ENCODE measurements around the gene USP31. TPM values are rescaled to one million over a fixed set of nuclear protein-coding genes. Genes with fewer than 3 reads are reported as not detected.

The USP31 gene
- total RNA-seq, 1 experiment from 2014 or later, result 16.1 TPM

DNA sequence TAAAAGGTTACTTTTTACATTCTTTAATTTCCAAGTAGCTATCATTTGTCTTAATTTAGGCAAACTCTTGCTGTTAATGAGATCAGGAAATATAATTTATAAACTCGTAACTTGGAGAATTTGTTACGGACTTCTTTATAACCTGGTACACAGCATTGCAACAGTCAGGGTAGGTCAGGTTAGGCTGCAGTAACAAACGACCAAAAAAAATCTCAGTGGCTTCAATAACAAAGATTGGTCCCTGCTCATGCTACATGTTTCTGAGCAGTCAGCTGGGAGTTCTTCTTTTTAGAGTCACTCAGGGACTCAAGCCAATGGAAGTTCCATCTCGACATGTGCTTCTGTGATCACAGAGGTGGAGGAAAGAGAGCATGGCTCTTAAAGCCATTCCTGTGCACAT is 110.1 kb downstream of the USP31 start:
- H3K56ac ChIP-seq (ENCODE audit: insufficient read length, low read depth, low read length), result no peak overlapping the region
- H3K4me1 ChIP-seq (ENCODE audit: insufficient read depth, low read length), result no peaks in the 10 kb centered on the region
- H3K9ac ChIP-seq (ENCODE audit: extremely low read depth, insufficient read length, low read length), result no peak overlapping the region
- no peak overlapping the region for H4K8ac ChIP-seq (replicated peaks; ENCODE audit: insufficient read length, low read depth, low read length)
- no peak overlapping the region for H3K14ac ChIP-seq (ENCODE audit: insufficient read depth, low read length)
- H3K27ac ChIP-seq (ENCODE audit: insufficient read length, low read depth, low read length), result no peak overlapping the region
- no peak overlapping the region for H2AFZ ChIP-seq (ENCODE audit: low read length)
- no peaks in the 10 kb centered on the region for H3K27me3 ChIP-seq (ENCODE audit: insufficient read depth, low read length)
- H3K9me3 ChIP-seq (ENCODE audit: control insufficient read depth, low read depth, low read length), result no peaks in the 10 kb centered on the region
- Mint-ChIP-seq H3K9me3 (no peaks in the 10 kb centered on the region; a peak in 1 of 5 replicates), H3K36me3 (ENCODE audit: insufficient read depth in 1 of 3, low read depth in 3 of 3) (no peaks in the 10 kb centered on the region), H3K4me1 (no peaks in the 10 kb centered on the region), H3K27me3 (ENCODE audit: low read depth) (peaks cover 2% of the 10 kb centered on the region), H3K27ac (no peak overlapping the region), H3K4me3 (no peak overlapping the region)
- H4K91ac ChIP-seq (ENCODE audit: insufficient read length, low read depth, low read length), result no peak overlapping the region
- no peak for DNase-seq
- H3T11ph ChIP-seq (ENCODE audit: low read length), result no peak overlapping the region
- no peak overlapping the region for H2BK12ac ChIP-seq (ENCODE audit: insufficient read length, low read depth, low read length)
- H2BK20ac ChIP-seq (ENCODE audit: low read depth, low read length, poor library complexity, severe bottlenecking), result no peak overlapping the region
- H3K4ac ChIP-seq (ENCODE audit: low read depth, low read length), result no peak overlapping the region
- H2BK5ac ChIP-seq (ENCODE audit: insufficient read length, low read length), result no peak overlapping the region
- H4K5ac ChIP-seq (ENCODE audit: insufficient read length, low read depth, low read length), result no peak overlapping the region
- no peaks in the 10 kb centered on the region for H3K79me1 ChIP-seq (ENCODE audit: insufficient read depth, low read depth, low read length, poor library complexity, severe bottlenecking)
- H2BK15ac ChIP-seq (ENCODE audit: low read depth, low read length), result no peak overlapping the region
- no peak overlapping the region for H2AK5ac ChIP-seq (ENCODE audit: insufficient read length, low read length)
- TF ChIP-seq, protein P1, sequence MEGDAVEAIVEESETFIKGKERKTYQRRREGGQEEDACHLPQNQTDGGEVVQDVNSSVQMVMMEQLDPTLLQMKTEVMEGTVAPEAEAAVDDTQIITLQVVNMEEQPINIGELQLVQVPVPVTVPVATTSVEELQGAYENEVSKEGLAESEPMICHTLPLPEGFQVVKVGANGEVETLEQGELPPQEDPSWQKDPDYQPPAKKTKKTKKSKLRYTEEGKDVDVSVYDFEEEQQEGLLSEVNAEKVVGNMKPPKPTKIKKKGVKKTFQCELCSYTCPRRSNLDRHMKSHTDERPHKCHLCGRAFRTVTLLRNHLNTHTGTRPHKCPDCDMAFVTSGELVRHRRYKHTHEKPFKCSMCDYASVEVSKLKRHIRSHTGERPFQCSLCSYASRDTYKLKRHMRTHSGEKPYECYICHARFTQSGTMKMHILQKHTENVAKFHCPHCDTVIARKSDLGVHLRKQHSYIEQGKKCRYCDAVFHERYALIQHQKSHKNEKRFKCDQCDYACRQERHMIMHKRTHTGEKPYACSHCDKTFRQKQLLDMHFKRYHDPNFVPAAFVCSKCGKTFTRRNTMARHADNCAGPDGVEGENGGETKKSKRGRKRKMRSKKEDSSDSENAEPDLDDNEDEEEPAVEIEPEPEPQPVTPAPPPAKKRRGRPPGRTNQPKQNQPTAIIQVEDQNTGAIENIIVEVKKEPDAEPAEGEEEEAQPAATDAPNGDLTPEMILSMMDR (conservative IDR thresholded peaks at IDR 0.05), result no peak
- H3K79me2 ChIP-seq (ENCODE audit: insufficient read depth, low read length), result no peaks in the 10 kb centered on the region
- no peak overlapping the region for H3K18ac ChIP-seq (ENCODE audit: insufficient read length, low read depth, low read length)
- no CpG with 5 or more reads among the region's 4 CpGs for WGBS (ENCODE audit: extremely low coverage, insufficient read length, low lambda C conversion rate)
- H3K23me2 ChIP-seq (ENCODE audit: insufficient read length, low read depth, low read length, poor library complexity, severe bottlenecking), result no peaks in the 10 kb centered on the region
- H3K23ac ChIP-seq (ENCODE audit: insufficient read length, low read depth, low read length), result no peak overlapping the region
- no peaks in the 10 kb centered on the region for H4K20me1 ChIP-seq (ENCODE audit: control insufficient read depth, insufficient read depth, insufficient read length)
- H2BK120ac ChIP-seq (ENCODE audit: low read depth, low read length, poor library complexity, severe bottlenecking), result no peak overlapping the region
- no peak overlapping the region for H3K4me2 ChIP-seq (ENCODE audit: insufficient read depth, insufficient read length, low read length)

All from H9 (cell line).